Panc1 (cell line): Measurements from ENCODE around the gene SSBP4. TPM values are rescaled to one million over a fixed set of nuclear protein-coding genes. Genes with fewer than 3 reads are reported as not detected.

Experiments used
- ATAC-seq: fragments of 200-7000 bp; cut with Tn5 transposase; 2 replicates; pipeline ENCODE4 v1.9.1; 2020; ENCODE audit warnings: mild to moderate bottlenecking, moderate library complexity
- BruUV-seq: library from RNA; stranded (reverse); fragments of 400-500 nt; replicated peaks from 2 replicates; lab custom pipeline; 2021; lab: Mats Ljungman, UMichigan
- CTCF ChIA-PET: fragments of 300-600 bp; sonication (Branson Sonifier 250); formaldehyde crosslinking; loops from one replicate; lab custom pipeline; 2022; ENCODE audit warnings: antibody characterized with exemption; lab: Charles Lee
- POLR2A ChIA-PET: fragments of 300-600 bp; sonication (Branson Sonifier 250); formaldehyde crosslinking; loops from one replicate; lab custom pipeline; 2022; ENCODE audit warnings: antibody characterized with exemption; lab: Charles Lee
- DNase-seq: peaks from one replicate; pipeline ENCODE4 v3.0.0-alpha.2; 2010; ENCODE audit warnings: low read depth, low spot score
- H3K27ac ChIP-seq: 2 replicates; pipeline ENCODE4 v1.5.1; 2011; ENCODE audit warnings: mild to moderate bottlenecking, low read length, inconsistent platforms
- H3K27me3 ChIP-seq: fragments of 200-500 bp; sonication (Bioruptor generic); 2 replicates; pipeline ENCODE4 v1.6.0; 2014; ENCODE audit warnings: low read length, inconsistent platforms; ENCODE audit not compliant: control insufficient read depth, insufficient read depth
- H3K36me3 ChIP-seq: fragments of 200-500 bp; sonication (Bioruptor generic); 2 replicates; pipeline ENCODE4 v1.5.1; 2014; ENCODE audit warnings: inconsistent platforms, mild to moderate bottlenecking, low read length, moderate library complexity; ENCODE audit not compliant: control insufficient read depth, insufficient read depth
- H3K4me1 ChIP-seq: 2 replicates; pipeline ENCODE4 v1.5.1; 2011; ENCODE audit warnings: inconsistent platforms, mild to moderate bottlenecking, low read length, moderate library complexity; ENCODE audit not compliant: control insufficient read depth, insufficient read depth
- H3K4me3 ChIP-seq, 2 experiments: 2 replicates each; pipeline ENCODE4 v1.5.1; 2011 to 2012; ENCODE audit warnings: low read depth in 2 of 2, low read length in 2 of 2, mild to moderate bottlenecking in 2 of 2, inconsistent platforms in 1 of 2, moderate library complexity in 1 of 2
- H3K9me3 ChIP-seq: fragments of 200-500 bp; sonication (Bioruptor generic); 2 replicates; pipeline ENCODE4 v1.5.1; 2014; ENCODE audit warnings: low read depth, mild to moderate bottlenecking, inconsistent platforms, low read length, moderate library complexity; ENCODE audit not compliant: control insufficient read depth, insufficient read depth
- POLR2AphosphoS5 ChIP-seq: IDR thresholded peaks from 2 replicates; pipeline ENCODE4 v1.6.1; 2012; ENCODE audit warnings: mild to moderate bottlenecking, low read depth, low read length, moderate library complexity
- in situ Hi-C: cut with HindIII; loops from 2 replicates; pipeline ENCODE4 v1.10.0; 2016; ENCODE audit warnings: low sequenced_read_pairs, low pct_unique_long_range_greater_than_20kb
- intact Hi-C: fragments of 100-400 bp; cut with micrococcal nuclease; formaldehyde crosslinking; loops from one replicate; pipeline ENCODE4 v1.10.0; 2022; ENCODE audit not compliant: unreplicated experiment
- total RNA-seq: library from RNA; stranded (reverse); gene quantifications from one replicate; pipeline ENCODE4 v1.2.1, GENCODE V29; 2021; ENCODE audit not compliant: unreplicated experiment
- TF ChIP-seq, protein P1 (sequence below), 2 experiments: IDR thresholded peaks; 2 replicates each; pipeline ENCODE4 v1.6.1; 2011 to 2012; ENCODE audit warnings: low read depth in 2 of 2, control low read depth in 1 of 2, low read length in 1 of 2, mild to moderate bottlenecking in 1 of 2, moderate library complexity in 1 of 2; ENCODE audit not compliant: insufficient read depth in 1 of 2
- TF ChIP-seq, protein P2 (sequence below): fragments of 450-650 bp; IDR thresholded peaks from 2 replicates; pipeline ENCODE4 v1.5.1; 2017; ENCODE audit warnings: mild to moderate bottlenecking

SSBP4 gene
- total RNA-seq, 1 experiment from 2014 or later: 128 TPM

DNA sequence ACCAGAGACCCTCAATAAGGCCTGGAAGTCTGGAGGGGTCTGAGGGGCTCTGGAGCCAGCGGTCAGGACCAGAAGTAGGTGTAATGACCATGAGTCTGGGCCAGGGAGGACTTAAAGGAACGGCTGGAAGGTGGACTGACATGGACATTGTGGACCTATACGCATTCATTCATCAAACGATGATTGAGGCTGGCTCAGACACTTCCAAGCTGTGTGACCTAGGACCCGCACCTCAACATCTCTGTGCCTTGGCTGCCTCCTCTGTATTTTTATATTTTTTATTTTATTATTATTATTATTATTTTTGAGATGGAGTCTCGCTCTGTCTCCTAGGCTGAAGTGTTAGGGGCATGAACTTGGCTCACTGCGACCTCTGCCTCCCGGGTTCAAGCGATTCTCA is 12.4 kb upstream of the SSBP4 start:
- no peak for TF ChIP-seq POLR2AphosphoS5
- TF ChIP-seq, protein P1, sequence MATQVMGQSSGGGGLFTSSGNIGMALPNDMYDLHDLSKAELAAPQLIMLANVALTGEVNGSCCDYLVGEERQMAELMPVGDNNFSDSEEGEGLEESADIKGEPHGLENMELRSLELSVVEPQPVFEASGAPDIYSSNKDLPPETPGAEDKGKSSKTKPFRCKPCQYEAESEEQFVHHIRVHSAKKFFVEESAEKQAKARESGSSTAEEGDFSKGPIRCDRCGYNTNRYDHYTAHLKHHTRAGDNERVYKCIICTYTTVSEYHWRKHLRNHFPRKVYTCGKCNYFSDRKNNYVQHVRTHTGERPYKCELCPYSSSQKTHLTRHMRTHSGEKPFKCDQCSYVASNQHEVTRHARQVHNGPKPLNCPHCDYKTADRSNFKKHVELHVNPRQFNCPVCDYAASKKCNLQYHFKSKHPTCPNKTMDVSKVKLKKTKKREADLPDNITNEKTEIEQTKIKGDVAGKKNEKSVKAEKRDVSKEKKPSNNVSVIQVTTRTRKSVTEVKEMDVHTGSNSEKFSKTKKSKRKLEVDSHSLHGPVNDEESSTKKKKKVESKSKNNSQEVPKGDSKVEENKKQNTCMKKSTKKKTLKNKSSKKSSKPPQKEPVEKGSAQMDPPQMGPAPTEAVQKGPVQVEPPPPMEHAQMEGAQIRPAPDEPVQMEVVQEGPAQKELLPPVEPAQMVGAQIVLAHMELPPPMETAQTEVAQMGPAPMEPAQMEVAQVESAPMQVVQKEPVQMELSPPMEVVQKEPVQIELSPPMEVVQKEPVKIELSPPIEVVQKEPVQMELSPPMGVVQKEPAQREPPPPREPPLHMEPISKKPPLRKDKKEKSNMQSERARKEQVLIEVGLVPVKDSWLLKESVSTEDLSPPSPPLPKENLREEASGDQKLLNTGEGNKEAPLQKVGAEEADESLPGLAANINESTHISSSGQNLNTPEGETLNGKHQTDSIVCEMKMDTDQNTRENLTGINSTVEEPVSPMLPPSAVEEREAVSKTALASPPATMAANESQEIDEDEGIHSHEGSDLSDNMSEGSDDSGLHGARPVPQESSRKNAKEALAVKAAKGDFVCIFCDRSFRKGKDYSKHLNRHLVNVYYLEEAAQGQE (IDR thresholded peaks at IDR 0.05; ENCODE audit: insufficient read depth in 1 of 2, low read depth in 2 of 2, low read length in 1 of 2): no peak
- TF ChIP-seq, protein P2, sequence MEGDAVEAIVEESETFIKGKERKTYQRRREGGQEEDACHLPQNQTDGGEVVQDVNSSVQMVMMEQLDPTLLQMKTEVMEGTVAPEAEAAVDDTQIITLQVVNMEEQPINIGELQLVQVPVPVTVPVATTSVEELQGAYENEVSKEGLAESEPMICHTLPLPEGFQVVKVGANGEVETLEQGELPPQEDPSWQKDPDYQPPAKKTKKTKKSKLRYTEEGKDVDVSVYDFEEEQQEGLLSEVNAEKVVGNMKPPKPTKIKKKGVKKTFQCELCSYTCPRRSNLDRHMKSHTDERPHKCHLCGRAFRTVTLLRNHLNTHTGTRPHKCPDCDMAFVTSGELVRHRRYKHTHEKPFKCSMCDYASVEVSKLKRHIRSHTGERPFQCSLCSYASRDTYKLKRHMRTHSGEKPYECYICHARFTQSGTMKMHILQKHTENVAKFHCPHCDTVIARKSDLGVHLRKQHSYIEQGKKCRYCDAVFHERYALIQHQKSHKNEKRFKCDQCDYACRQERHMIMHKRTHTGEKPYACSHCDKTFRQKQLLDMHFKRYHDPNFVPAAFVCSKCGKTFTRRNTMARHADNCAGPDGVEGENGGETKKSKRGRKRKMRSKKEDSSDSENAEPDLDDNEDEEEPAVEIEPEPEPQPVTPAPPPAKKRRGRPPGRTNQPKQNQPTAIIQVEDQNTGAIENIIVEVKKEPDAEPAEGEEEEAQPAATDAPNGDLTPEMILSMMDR: 0 out of 2 replicates have a peak, but pooled peaks have one; percentile 19
- peaks cover 3% of the 10 kb centered on the region; the same call in 1 of the 2 replicates for H3K4me1 ChIP-seq
- no peak for ATAC-seq
- no peaks in the 10 kb centered on the region for H3K36me3 ChIP-seq
- H3K4me3 ChIP-seq: no peak overlapping the region
- in situ Hi-C loops (no loop called here), intact Hi-C loops (no loop called here)
- ChIA-PET CTCF (no interaction called here), POLR2A (no interaction called here)
- H3K9me3 ChIP-seq: no peaks in the 10 kb centered on the region
- no peak overlapping the region for H3K27ac ChIP-seq
- H3K27me3 ChIP-seq: no peaks in the 10 kb centered on the region
- no peak for DNase-seq
- no TSS peak for BruUV-seq

DNA sequence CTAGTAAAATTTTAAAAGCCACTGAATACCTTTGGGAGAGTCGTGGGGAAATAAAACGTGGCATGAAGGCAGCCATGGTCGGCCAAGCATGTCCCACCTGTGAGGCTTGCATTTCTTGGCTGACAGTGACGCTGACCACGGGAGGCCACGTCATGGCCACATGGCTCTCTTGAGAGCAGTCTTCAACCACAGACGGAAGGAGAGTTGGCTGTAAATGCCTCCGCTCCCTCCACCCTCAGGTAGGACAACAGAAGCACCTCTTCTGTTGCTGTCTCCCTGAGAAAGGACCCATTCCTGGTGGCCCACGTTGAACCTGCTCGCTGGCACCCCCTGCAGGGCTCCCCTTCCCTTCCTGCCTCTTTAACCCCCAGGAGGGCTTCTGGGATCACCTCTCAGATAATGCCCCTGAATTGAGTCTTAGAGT is 11.1 kb upstream of the SSBP4 start:
- Histone ChIP-seq H3K27me3 (no peaks in the 10 kb centered on the region), H3K4me3 (no peak overlapping the region), H3K9me3 (no peaks in the 10 kb centered on the region), H3K27ac (peak overlapping the region; percentile 29; the same call in 1 of the 2 replicates), H3K4me1 (no peaks in the 10 kb centered on the region), H3K36me3 (no peaks in the 10 kb centered on the region)
- no TSS peak for BruUV-seq
- in situ Hi-C loops: no loop called here
- ATAC-seq (no peak), DNase-seq (no peak)
- intact Hi-C loops: no loop called here
- ChIA-PET CTCF (no interaction called here), POLR2A (no interaction called here)
- TF ChIP-seq, protein P1 (IDR thresholded peaks at IDR 0.05; ENCODE audit: insufficient read depth in 1 of 2, low read depth in 2 of 2, low read length in 1 of 2): no peak
- TF ChIP-seq, protein P2: peak; percentile 68
